GM23338 (cell line): ENCODE results near the gene SARS1. TPM values are rescaled to one million over a fixed set of nuclear protein-coding genes. Genes with fewer than 3 reads are reported as not detected.

Experiments
- ATAC-seq: fragments of 200-7000 bp; cut with Tn5 transposase; 3 replicates; pipeline ENCODE4 v1.9.1; 2020
- DNase-seq: peaks from one replicate; pipeline ENCODE4 v3.0.0-alpha.2; 2015; ENCODE audit warnings: low spot score
- H2AFZ ChIP-seq: fragments of 200-600 bp; sonication (generic); 2 replicates; pipeline ENCODE4 v1.8.0; 2016; ENCODE audit warnings: antibody characterized with exemption, mild to moderate bottlenecking, moderate library complexity
- H3F3A ChIP-seq: fragments of 200-600 bp; sonication (generic); replicated peaks from 2 replicates; pipeline ENCODE4 v1.8.0; 2017; ENCODE audit warnings: antibody characterized with exemption, mixed run types, low read depth
- H3K27ac ChIP-seq: fragments of 200-600 bp; sonication (generic); 2 replicates; pipeline ENCODE4 v1.6.1; 2016; ENCODE audit warnings: low read depth
- H3K27me3 ChIP-seq: fragments of 200-600 bp; sonication (generic); 2 replicates; pipeline ENCODE4 v1.8.0; 2016; ENCODE audit warnings: mild to moderate bottlenecking, mixed run types, moderate library complexity; ENCODE audit not compliant: insufficient read depth
- H3K36me3 ChIP-seq: fragments of 200-600 bp; sonication (generic); 2 replicates; pipeline ENCODE4 v1.8.0; 2016; ENCODE audit warnings: mild to moderate bottlenecking; ENCODE audit not compliant: insufficient read depth
- H3K4me1 ChIP-seq: fragments of 200-600 bp; sonication (generic); 2 replicates; pipeline ENCODE4 v1.8.0; 2016; ENCODE audit warnings: mild to moderate bottlenecking, moderate library complexity; ENCODE audit not compliant: insufficient read depth
- H3K4me2 ChIP-seq: fragments of 200-600 bp; sonication (generic); 2 replicates; pipeline ENCODE4 v1.7.1; 2017; ENCODE audit warnings: mixed run types
- H3K4me3 ChIP-seq: fragments of 200-600 bp; sonication (generic); 2 replicates; pipeline ENCODE4 v1.6.1; 2016; ENCODE audit warnings: mixed run types
- H3K79me2 ChIP-seq: fragments of 200-600 bp; sonication (generic); replicated peaks from 2 replicates; pipeline ENCODE4 v1.8.0; 2017; ENCODE audit warnings: mild to moderate bottlenecking; ENCODE audit not compliant: insufficient read depth
- H3K9me2 ChIP-seq: fragments of 200-600 bp; sonication (generic); 2 replicates; pipeline ENCODE4 v1.8.0; 2017; ENCODE audit not compliant: insufficient read depth
- H4K20me1 ChIP-seq: fragments of 200-600 bp; sonication (generic); replicated peaks from 2 replicates; pipeline ENCODE4 v1.8.0; 2017; ENCODE audit warnings: mild to moderate bottlenecking; ENCODE audit not compliant: insufficient read depth
- H3K27ac Mint-ChIP-seq: 2 replicates; pipeline ENCODE4 v1.8.0; 2020; ENCODE audit warnings: inconsistent platforms, mild to moderate bottlenecking, moderate library complexity, mixed read lengths
- H3K27me3 Mint-ChIP-seq: 3 replicates; pipeline ENCODE4 v1.8.0; 2022; ENCODE audit warnings: low read depth, mild to moderate bottlenecking, moderate library complexity, mixed read lengths, inconsistent platforms; ENCODE audit not compliant: insufficient read depth, poor library complexity
- H3K36me3 Mint-ChIP-seq: 3 replicates; pipeline ENCODE4 v1.8.0; 2021; ENCODE audit warnings: low read depth, mild to moderate bottlenecking, inconsistent platforms, moderate library complexity, mixed read lengths
- H3K4me1 Mint-ChIP-seq: 3 replicates; pipeline ENCODE4 v1.8.0; 2020; ENCODE audit warnings: mild to moderate bottlenecking, inconsistent platforms, mixed read lengths
- H3K4me3 Mint-ChIP-seq: 3 replicates; pipeline ENCODE4 v1.8.0; 2021; ENCODE audit warnings: moderate library complexity, mild to moderate bottlenecking, inconsistent platforms, mixed read lengths
- H3K9me3 Mint-ChIP-seq: 3 replicates; pipeline ENCODE4 v1.8.0; 2020; ENCODE audit warnings: moderate library complexity, mild to moderate bottlenecking, inconsistent platforms, mixed read lengths
- EZH2phosphoT487 ChIP-seq: fragments of 200-600 bp; sonication (generic); IDR thresholded peaks from one replicate; pipeline ENCODE4 v1.8.1; 2018; ENCODE audit warnings: antibody characterized with exemption; ENCODE audit not compliant: unreplicated experiment
- JUNB ChIP-seq: IDR thresholded peaks from one replicate; pipeline ENCODE4 v1.6.1; 2016; ENCODE audit warnings: antibody characterized with exemption; ENCODE audit not compliant: unreplicated experiment
- POLR2AphosphoS5 ChIP-seq: IDR thresholded peaks from 2 replicates; pipeline ENCODE4 v1.6.1; 2016; ENCODE audit warnings: antibody characterized with exemption, low read depth
- ZNF114 ChIP-seq: fragments of 250-450 bp; sonication (Bioruptor Pico); IDR thresholded peaks from 2 replicates; pipeline ENCODE4 v1.5.0; 2020; ENCODE audit warnings: mild to moderate bottlenecking, moderate library complexity
- ZNF331 ChIP-seq: fragments of 250-450 bp; sonication (Bioruptor Pico); IDR thresholded peaks from 2 replicates; pipeline ENCODE4 v1.5.0; 2020; ENCODE audit warnings: low read depth, mild to moderate bottlenecking, moderate library complexity
- polyA plus RNA-seq: library from polyadenylated mRNA; unstranded; fragments of >200 nt; fragmentation: Nextera tagmentation; extraction: Ambion mirVana; gene quantifications from 2 replicates; pipeline ENCODE4 v1.2.1, GENCODE V29; 2016
- total RNA-seq: library from RNA; depleted of rRNA; stranded (reverse); fragments of >200 nt; shearing (Covaris generic); gene quantifications from 2 replicates; pipeline ENCODE4 v1.2.3, GENCODE V29; 2014
- TF ChIP-seq, protein P1 (sequence below), 2 experiments: fragments of 200-600 bp in 1 of 2; sonication (generic) in 1 of 2; conservative IDR thresholded peaks; 2 replicates each; pipeline versions ENCODE4 v1.5.1 to v1.6.1; 2016 to 2017; ENCODE audit warnings: antibody characterized with exemption in 2 of 2, low read depth in 2 of 2, mild to moderate bottlenecking in 2 of 2, moderate library complexity in 1 of 2
- TF ChIP-seq, protein P2 (sequence below): IDR thresholded peaks from one replicate; pipeline ENCODE4 v1.6.1; 2018; ENCODE audit warnings: antibody characterized with exemption; ENCODE audit not compliant: unreplicated experiment
- TF ChIP-seq, protein P3 (sequence below): fragments of 250-450 bp; sonication (Bioruptor Pico); IDR thresholded peaks from 2 replicates; pipeline ENCODE4 v1.5.0; 2020; ENCODE audit warnings: mild to moderate bottlenecking, moderate library complexity
- TF ChIP-seq, protein P4 (sequence below): IDR thresholded peaks from 2 replicates; pipeline ENCODE4 v1.6.1; 2016; ENCODE audit warnings: antibody characterized with exemption

SARS1 gene
- total and polyA plus RNA-seq, 2 experiments from 2014 or later: 141 to 166 TPM

DNA sequence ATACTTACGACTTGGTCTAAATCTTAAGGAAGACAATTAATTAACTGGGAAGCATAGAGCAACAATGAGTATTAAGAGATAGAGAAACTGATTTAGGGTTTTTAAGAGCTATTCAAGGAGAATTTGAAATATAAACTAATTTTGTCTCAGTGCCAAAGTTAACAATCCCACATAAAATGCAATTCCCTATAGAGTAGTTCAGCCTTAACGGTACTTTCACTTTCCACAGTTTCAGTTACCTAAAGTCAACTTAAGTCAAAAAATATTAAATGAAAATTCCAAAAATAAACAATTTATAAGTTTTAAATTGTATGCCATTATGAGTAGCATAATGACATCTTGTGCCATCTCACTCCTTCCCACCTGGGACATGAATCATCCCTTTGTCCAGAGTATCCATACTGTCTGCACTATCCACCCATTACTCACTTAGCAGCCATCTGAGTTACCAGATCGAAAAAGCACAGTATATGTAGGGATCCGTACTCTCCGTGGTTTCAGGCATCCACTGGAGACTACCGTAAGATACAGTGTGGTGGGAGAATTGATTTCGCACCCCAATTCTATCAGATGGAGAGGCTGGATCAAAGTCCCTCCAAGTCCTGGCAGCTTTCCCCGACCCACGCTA is 4.8 kb upstream of the SARS1 start (continued):
- TF ChIP-seq, protein P1, sequence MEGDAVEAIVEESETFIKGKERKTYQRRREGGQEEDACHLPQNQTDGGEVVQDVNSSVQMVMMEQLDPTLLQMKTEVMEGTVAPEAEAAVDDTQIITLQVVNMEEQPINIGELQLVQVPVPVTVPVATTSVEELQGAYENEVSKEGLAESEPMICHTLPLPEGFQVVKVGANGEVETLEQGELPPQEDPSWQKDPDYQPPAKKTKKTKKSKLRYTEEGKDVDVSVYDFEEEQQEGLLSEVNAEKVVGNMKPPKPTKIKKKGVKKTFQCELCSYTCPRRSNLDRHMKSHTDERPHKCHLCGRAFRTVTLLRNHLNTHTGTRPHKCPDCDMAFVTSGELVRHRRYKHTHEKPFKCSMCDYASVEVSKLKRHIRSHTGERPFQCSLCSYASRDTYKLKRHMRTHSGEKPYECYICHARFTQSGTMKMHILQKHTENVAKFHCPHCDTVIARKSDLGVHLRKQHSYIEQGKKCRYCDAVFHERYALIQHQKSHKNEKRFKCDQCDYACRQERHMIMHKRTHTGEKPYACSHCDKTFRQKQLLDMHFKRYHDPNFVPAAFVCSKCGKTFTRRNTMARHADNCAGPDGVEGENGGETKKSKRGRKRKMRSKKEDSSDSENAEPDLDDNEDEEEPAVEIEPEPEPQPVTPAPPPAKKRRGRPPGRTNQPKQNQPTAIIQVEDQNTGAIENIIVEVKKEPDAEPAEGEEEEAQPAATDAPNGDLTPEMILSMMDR (conservative IDR thresholded peaks at IDR 0.05; ENCODE audit: low read depth in 2 of 2): no peak

DNA sequence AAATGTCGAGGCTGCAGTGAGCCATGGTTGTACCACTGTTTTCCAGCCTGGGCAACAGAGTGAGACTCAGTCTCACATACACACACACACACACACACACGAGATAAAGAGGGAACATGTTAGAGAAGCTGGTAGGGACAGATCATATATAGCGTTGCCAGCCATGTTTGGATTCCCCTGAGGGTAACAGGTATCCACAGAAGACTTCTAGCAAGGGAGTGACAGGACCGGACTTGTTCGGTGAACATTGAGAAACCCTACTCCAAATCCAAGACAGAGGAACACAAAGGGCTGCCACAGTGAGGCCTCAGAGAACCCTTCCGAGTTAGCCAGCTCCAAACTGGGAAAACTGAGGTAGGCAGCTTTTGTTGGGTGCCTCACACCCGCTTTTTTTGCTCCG is 3.7 kb upstream of the SARS1 start:
- Histone ChIP-seq H3F3A (no peaks in the 10 kb centered on the region), H3K9me2 (no peaks in the 10 kb centered on the region), H2AFZ (peak overlapping the region; percentile 63; the same call in 1 of the 2 replicates), H3K36me3 (no peaks in the 10 kb centered on the region), H3K4me1 (peaks cover 7% of the 10 kb centered on the region), H4K20me1 (no peaks in the 10 kb centered on the region), H3K4me2 (no peak overlapping the region), H3K27me3 (no peaks in the 10 kb centered on the region), H3K27ac (no peak overlapping the region), H3K4me3 (no peak overlapping the region), H3K79me2 (peaks cover 11% of the 10 kb centered on the region)
- H3K4me1 Mint-ChIP-seq: peaks cover 8% of the 10 kb centered on the region; the same call in 2 of the 3 replicates
- H3K9me3 Mint-ChIP-seq: no peaks in the 10 kb centered on the region
- no peaks in the 10 kb centered on the region for H3K27me3 Mint-ChIP-seq
- H3K27ac Mint-ChIP-seq: no peak overlapping the region
- DNase-seq (no peak), ATAC-seq (no peak)
- peaks cover 7% of the 10 kb centered on the region; the same call in 2 of the 3 replicates for H3K36me3 Mint-ChIP-seq
- H3K4me3 Mint-ChIP-seq: no peak overlapping the region
- TF ChIP-seq, protein P1 (conservative IDR thresholded peaks at IDR 0.05; ENCODE audit: low read depth in 2 of 2): no peak
- TF ChIP-seq EZH2phosphoT487: no peak
- no peak for TF ChIP-seq ZNF114 (CRISPR knock-in tag)
- no peak for TF ChIP-seq POLR2AphosphoS5
- TF ChIP-seq, protein P2, sequence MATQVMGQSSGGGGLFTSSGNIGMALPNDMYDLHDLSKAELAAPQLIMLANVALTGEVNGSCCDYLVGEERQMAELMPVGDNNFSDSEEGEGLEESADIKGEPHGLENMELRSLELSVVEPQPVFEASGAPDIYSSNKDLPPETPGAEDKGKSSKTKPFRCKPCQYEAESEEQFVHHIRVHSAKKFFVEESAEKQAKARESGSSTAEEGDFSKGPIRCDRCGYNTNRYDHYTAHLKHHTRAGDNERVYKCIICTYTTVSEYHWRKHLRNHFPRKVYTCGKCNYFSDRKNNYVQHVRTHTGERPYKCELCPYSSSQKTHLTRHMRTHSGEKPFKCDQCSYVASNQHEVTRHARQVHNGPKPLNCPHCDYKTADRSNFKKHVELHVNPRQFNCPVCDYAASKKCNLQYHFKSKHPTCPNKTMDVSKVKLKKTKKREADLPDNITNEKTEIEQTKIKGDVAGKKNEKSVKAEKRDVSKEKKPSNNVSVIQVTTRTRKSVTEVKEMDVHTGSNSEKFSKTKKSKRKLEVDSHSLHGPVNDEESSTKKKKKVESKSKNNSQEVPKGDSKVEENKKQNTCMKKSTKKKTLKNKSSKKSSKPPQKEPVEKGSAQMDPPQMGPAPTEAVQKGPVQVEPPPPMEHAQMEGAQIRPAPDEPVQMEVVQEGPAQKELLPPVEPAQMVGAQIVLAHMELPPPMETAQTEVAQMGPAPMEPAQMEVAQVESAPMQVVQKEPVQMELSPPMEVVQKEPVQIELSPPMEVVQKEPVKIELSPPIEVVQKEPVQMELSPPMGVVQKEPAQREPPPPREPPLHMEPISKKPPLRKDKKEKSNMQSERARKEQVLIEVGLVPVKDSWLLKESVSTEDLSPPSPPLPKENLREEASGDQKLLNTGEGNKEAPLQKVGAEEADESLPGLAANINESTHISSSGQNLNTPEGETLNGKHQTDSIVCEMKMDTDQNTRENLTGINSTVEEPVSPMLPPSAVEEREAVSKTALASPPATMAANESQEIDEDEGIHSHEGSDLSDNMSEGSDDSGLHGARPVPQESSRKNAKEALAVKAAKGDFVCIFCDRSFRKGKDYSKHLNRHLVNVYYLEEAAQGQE: no peak
- TF ChIP-seq, protein P3, sequence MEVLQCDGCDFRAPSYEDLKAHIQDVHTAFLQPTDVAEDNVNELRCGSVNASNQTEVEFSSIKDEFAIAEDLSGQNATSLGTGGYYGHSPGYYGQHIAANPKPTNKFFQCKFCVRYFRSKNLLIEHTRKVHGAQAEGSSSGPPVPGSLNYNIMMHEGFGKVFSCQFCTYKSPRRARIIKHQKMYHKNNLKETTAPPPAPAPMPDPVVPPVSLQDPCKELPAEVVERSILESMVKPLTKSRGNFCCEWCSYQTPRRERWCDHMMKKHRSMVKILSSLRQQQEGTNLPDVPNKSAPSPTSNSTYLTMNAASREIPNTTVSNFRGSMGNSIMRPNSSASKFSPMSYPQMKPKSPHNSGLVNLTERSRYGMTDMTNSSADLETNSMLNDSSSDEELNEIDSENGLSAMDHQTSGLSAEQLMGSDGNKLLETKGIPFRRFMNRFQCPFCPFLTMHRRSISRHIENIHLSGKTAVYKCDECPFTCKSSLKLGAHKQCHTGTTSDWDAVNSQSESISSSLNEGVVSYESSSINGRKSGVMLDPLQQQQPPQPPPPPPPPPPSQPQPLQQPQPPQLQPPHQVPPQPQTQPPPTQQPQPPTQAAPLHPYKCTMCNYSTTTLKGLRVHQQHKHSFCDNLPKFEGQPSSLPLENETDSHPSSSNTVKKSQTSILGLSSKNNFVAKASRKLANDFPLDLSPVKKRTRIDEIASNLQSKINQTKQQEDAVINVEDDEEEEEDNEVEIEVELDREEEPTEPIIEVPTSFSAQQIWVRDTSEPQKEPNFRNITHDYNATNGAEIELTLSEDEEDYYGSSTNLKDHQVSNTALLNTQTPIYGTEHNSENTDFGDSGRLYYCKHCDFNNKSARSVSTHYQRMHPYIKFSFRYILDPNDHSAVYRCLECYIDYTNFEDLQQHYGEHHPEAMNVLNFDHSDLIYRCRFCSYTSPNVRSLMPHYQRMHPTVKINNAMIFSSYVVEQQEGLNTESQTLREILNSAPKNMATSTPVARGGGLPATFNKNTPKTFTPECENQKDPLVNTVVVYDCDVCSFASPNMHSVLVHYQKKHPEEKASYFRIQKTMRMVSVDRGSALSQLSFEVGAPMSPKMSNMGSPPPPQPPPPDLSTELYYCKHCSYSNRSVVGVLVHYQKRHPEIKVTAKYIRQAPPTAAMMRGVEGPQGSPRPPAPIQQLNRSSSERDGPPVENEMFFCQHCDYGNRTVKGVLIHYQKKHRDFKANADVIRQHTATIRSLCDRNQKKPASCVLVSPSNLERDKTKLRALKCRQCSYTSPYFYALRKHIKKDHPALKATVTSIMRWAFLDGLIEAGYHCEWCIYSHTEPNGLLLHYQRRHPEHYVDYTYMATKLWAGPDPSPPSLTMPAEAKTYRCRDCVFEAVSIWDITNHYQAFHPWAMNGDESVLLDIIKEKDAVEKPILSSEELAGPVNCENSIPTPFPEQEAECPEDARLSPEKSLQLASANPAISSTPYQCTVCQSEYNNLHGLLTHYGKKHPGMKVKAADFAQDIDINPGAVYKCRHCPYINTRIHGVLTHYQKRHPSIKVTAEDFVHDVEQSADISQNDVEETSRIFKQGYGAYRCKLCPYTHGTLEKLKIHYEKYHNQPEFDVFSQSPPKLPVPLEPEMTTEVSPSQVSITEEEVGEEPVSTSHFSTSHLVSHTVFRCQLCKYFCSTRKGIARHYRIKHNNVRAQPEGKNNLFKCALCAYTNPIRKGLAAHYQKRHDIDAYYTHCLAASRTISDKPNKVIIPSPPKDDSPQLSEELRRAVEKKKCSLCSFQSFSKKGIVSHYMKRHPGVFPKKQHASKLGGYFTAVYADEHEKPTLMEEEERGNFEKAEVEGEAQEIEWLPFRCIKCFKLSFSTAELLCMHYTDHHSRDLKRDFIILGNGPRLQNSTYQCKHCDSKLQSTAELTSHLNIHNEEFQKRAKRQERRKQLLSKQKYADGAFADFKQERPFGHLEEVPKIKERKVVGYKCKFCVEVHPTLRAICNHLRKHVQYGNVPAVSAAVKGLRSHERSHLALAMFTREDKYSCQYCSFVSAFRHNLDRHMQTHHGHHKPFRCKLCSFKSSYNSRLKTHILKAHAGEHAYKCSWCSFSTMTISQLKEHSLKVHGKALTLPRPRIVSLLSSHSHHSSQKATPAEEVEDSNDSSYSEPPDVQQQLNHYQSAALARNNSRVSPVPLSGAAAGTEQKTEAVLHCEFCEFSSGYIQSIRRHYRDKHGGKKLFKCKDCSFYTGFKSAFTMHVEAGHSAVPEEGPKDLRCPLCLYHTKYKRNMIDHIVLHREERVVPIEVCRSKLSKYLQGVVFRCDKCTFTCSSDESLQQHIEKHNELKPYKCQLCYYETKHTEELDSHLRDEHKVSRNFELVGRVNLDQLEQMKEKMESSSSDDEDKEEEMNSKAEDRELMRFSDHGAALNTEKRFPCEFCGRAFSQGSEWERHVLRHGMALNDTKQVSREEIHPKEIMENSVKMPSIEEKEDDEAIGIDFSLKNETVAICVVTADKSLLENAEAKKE (CRISPR knock-in tag): no peak
- TF ChIP-seq JUNB: no peak
- TF ChIP-seq ZNF331 (CRISPR knock-in tag): no peak
- TF ChIP-seq, protein P4, sequence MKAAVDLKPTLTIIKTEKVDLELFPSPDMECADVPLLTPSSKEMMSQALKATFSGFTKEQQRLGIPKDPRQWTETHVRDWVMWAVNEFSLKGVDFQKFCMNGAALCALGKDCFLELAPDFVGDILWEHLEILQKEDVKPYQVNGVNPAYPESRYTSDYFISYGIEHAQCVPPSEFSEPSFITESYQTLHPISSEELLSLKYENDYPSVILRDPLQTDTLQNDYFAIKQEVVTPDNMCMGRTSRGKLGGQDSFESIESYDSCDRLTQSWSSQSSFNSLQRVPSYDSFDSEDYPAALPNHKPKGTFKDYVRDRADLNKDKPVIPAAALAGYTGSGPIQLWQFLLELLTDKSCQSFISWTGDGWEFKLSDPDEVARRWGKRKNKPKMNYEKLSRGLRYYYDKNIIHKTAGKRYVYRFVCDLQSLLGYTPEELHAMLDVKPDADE: no peak
